ENCODE measurements around the gene DENND4C. TPM values are rescaled to one million over a fixed set of nuclear protein-coding genes. Genes with fewer than 3 reads are reported as not detected.

DENND4C gene
- total RNA-seq (10 to 100 TPM; 61.0 to 90.2 TPM), polyA plus RNA-seq (ENCODE audit: insufficient read length in 2 of 2) (10 to 100 TPM; 25.7 to 29.1 TPM)
- long read RNA-seq, donor 1, partial matches to known transcripts: 3,546 of 3,654 reads
- long read RNA-seq, donor 1, other reads (novel, unspliced or antisense): 106 of 3,654 reads
- long read RNA-seq, donor 2, partial matches to known transcripts: 1,392 of 1,447 reads
- long read RNA-seq, donor 2, other reads (novel, unspliced or antisense): 55 of 1,447 reads
- long read RNA-seq, donor 3, partial matches to known transcripts: 2,041 of 2,124 reads
- long read RNA-seq, donor 3, other reads (novel, unspliced or antisense): 82 of 2,124 reads
- long read RNA-seq, donor 4, partial matches to known transcripts: 23,862 of 24,532 reads
- long read RNA-seq, donor 4, other reads (novel, unspliced or antisense): 670 of 24,532 reads

DNA sequence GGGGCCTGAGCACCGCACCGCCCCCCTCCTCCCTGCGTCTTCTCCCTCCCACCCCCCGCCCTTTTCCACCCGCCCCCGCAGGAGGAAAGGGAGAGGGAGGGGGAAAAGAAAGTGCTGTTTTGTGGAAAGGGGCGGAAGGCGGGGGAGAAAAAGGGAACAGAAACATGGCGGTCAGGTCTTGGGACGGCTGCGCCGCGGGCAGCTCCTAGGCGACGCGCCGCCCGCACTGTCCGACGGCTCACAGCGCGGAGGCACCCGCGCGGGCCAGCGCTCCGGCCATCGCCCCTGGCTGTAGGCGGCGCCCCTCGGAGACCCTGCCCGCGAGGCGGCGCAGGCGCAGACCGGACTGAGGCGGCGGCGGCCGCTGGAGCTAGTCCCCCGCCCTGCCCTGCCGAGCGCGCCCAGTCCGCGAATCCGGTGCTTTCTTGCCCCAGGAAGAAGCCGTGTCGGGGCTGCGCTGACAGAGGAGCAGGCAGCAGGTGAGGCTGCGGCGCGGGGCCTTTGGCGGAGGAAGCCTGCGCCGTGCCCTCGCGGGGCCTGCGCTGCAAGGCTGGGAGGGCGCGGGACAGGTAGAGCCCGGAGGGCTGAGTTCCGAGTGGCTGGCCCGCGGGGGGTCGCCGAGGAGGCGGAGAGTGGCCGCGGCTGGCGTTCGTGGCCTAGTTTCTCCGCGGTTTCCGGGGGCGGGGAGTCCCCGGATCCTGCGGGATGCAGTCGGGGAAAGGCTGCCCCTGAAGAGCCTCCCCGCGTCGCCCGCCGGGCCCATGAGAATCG, at the start of gene DENND4C:
Gene DENND4C (plus strand): TSS at position 339 of the 771 bp plus-strand sequence. CDS start 45,482 bp downstream, outside the sequence.
- H3K4me3 ChIP-seq (ENCODE audit: low read depth, low read length): peak within 1 kb of the TSS; percentile 85
- H3K36me3 ChIP-seq (ENCODE audit: control insufficient read depth, insufficient read depth, low read length): no peaks in the 10 kb centered on the region
- WGBS (ENCODE audit: insufficient coverage): under 1% methylated on average over 80 of the region's 86 CpGs
- no peaks in the 10 kb centered on the region for H3K9me3 ChIP-seq (ENCODE audit: control insufficient read depth, insufficient read depth, low read length)
- H3K4me1 ChIP-seq (ENCODE audit: control insufficient read depth, insufficient read depth, low read length): peaks cover 8% of the 10 kb centered on the region
- no peaks in the 10 kb centered on the region for H3K27me3 ChIP-seq (ENCODE audit: control insufficient read depth, insufficient read depth, low read length)
- DNase-seq (ENCODE audit: low read depth in 4 of 6, low spot score in 6 of 6): peak; percentile 64 to 96 (median 80)
- H3K27ac ChIP-seq (ENCODE audit: low read depth, low read length): peak within 1 kb of the TSS; percentile 94

DNA sequence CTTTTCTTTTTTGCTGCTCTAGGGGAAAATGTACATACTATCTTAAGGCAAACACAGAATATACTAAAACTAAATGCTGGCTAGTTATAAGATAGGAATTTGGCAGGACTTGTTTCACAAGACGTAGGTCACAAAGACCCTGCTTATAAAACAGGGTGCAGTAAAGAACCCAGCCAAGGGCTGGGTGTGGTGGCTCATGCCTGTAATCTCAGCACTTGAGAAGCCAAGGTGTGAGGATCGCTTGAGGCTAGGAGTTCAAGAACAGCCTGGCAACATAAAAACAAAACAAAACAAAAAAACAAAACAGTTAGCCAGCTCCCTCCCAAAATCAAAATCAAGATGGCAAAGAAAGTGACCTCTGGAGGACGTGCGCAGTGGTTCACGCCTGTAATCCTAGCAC, 49.5 kb upstream of the DENND4C start:
- no peak for DNase-seq (ENCODE audit: low read depth in 4 of 6, low spot score in 6 of 6)
- Histone ChIP-seq H3K4me3 (ENCODE audit: low read depth, low read length) (no peak overlapping the region), H3K4me1 (ENCODE audit: control insufficient read depth, insufficient read depth, low read length) (peaks cover 3% of the 10 kb centered on the region), H3K27me3 (ENCODE audit: control insufficient read depth, insufficient read depth, low read length) (no peaks in the 10 kb centered on the region), H3K36me3 (ENCODE audit: control insufficient read depth, insufficient read depth, low read length) (no peaks in the 10 kb centered on the region), H3K9me3 (ENCODE audit: control insufficient read depth, insufficient read depth, low read length) (no peaks in the 10 kb centered on the region), H3K27ac (ENCODE audit: low read depth, low read length) (no peak overlapping the region)
- 97% methylated on average over 4 of the region's 5 CpGs for WGBS (ENCODE audit: insufficient coverage)

DNA sequence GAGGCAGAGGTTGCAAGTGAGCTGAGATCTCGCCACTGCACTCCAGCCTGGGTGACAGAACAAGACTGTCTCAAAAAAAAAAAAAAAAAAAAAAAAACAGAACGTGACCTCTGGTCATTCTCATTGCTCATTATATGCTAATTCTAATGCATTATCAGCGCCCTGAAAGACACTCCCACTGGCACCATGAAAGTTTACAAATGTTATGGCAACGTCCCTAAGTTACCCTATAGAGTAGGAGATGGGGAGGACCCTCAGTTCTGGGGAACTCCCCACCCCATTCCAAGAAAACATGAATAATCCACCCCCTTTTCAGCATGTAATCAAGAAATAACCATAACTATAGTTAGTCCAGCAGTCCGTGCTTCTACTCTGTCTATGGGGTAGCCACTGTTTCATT, 48.9 kb upstream of the DENND4C start:
- Histone ChIP-seq H3K9me3 (ENCODE audit: control insufficient read depth, insufficient read depth, low read length) (no peaks in the 10 kb centered on the region), H3K4me3 (ENCODE audit: low read depth, low read length) (no peak overlapping the region), H3K27me3 (ENCODE audit: control insufficient read depth, insufficient read depth, low read length) (no peaks in the 10 kb centered on the region), H3K27ac (ENCODE audit: low read depth, low read length) (no peak overlapping the region), H3K4me1 (ENCODE audit: control insufficient read depth, insufficient read depth, low read length) (peaks cover 3% of the 10 kb centered on the region), H3K36me3 (ENCODE audit: control insufficient read depth, insufficient read depth, low read length) (no peaks in the 10 kb centered on the region)
- DNase-seq (ENCODE audit: low read depth in 4 of 6, low spot score in 6 of 6): no peak
- 100% methylated on average over 1 of the region's 5 CpGs for WGBS (ENCODE audit: insufficient coverage)

DNA sequence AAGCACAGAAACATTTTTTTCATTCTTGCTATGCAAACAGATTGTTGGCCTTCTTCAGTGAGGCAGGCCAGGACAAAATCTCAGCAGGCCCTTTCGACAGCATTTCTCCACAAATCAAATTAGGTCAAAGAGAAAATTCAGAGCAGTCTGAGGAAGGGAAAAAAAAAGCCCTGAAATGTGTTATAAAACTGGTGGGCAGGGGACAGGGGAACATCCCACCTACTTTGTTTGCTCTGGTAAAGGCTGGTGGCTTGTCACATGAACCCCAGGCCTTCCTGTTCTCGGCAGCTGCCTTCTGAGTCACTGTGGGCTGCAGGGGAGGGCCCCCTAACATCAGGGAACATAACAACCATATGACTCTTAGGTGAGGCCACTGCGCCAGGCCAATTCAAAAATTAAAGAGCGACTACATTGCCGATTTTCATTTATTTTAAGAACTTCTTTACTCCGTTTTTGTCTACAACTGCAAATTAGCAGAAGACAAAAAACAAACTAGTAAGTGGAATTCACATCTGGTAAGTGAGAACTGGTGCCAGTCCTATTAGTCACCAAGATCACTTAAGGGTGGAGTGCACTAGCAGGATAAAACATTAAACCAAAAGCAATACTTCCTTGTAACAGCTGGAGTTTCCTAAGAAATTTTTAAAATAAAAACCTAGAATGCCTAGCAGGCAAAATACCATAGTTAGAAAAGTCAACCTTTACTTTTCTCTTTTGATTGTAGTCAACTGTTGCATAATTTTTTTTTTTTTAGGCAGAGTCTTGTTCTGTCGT, 46.2 kb upstream of the DENND4C start:
- DNase-seq (ENCODE audit: low read depth in 4 of 6, low spot score in 6 of 6): peak in 1 of 6 donors; percentile 27
- H3K4me3 ChIP-seq (ENCODE audit: low read depth, low read length): no peak overlapping the region
- WGBS (ENCODE audit: insufficient coverage): 43% methylated on average over 1 of the region's 7 CpGs
- peak overlapping the region; percentile 54 for H3K27ac ChIP-seq (ENCODE audit: low read depth, low read length)
- no peaks in the 10 kb centered on the region for H3K9me3 ChIP-seq (ENCODE audit: control insufficient read depth, insufficient read depth, low read length)
- no peaks in the 10 kb centered on the region for H3K27me3 ChIP-seq (ENCODE audit: control insufficient read depth, insufficient read depth, low read length)
- H3K4me1 ChIP-seq (ENCODE audit: control insufficient read depth, insufficient read depth, low read length): peaks cover 3% of the 10 kb centered on the region
- no peaks in the 10 kb centered on the region for H3K36me3 ChIP-seq (ENCODE audit: control insufficient read depth, insufficient read depth, low read length)

DNA sequence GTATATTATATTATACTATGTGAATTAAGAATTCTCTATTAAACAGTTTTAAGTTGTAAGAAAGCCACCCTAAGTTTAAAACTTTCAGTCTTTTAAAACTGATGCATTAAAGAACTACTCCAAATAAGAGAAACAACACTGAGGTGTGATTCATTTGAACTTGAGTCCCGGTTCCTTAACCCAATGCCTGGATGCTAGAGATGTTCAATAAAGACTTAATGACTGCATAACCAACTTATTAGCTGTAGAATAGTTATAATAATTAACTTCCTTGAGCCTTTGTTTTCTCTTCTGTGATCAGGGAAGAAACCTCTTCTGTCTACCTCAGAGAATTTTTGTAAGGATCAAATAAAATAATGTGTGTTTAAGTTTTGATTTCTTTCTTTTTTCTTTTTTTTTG, 45.3 kb upstream of the DENND4C start:
- no CpG with 5 or more reads among the region's 1 CpG for WGBS (ENCODE audit: insufficient coverage)
- Histone ChIP-seq H3K4me1 (ENCODE audit: control insufficient read depth, insufficient read depth, low read length) (peaks cover 3% of the 10 kb centered on the region), H3K36me3 (ENCODE audit: control insufficient read depth, insufficient read depth, low read length) (no peaks in the 10 kb centered on the region), H3K9me3 (ENCODE audit: control insufficient read depth, insufficient read depth, low read length) (no peaks in the 10 kb centered on the region), H3K27me3 (ENCODE audit: control insufficient read depth, insufficient read depth, low read length) (no peaks in the 10 kb centered on the region), H3K4me3 (ENCODE audit: low read depth, low read length) (no peak overlapping the region), H3K27ac (ENCODE audit: low read depth, low read length) (no peak overlapping the region)
- no peak for DNase-seq (ENCODE audit: low read depth in 4 of 6, low spot score in 6 of 6)

DNA sequence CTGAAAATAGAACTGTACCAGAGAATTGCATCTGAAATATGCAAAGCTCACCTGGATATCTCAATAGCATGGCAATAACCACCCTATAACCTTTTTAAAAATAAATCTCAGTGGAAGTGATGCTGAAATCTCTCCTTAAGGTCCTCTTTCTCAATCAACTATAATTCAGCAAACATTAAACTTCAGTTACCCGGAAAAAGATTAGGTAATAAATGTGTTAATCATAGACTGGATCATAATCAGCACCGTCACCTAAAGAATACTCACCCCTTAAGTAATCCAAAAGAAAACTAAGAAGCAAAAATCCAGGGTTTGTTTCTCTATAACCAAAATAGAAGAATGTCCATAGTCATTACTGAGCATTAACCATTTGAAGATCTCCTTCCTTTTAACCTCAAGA, 44.3 kb upstream of the DENND4C start:
- no peaks in the 10 kb centered on the region for H3K9me3 ChIP-seq (ENCODE audit: control insufficient read depth, insufficient read depth, low read length)
- H3K27ac ChIP-seq (ENCODE audit: low read depth, low read length): no peak overlapping the region
- H3K4me1 ChIP-seq (ENCODE audit: control insufficient read depth, insufficient read depth, low read length): peaks cover 3% of the 10 kb centered on the region
- H3K4me3 ChIP-seq (ENCODE audit: low read depth, low read length): no peak overlapping the region
- WGBS (ENCODE audit: insufficient coverage): no CpG with 5 or more reads among the region's 2 CpGs
- no peaks in the 10 kb centered on the region for H3K36me3 ChIP-seq (ENCODE audit: control insufficient read depth, insufficient read depth, low read length)
- H3K27me3 ChIP-seq (ENCODE audit: control insufficient read depth, insufficient read depth, low read length): no peaks in the 10 kb centered on the region
- DNase-seq (ENCODE audit: low read depth in 4 of 6, low spot score in 6 of 6): no peak

DNA sequence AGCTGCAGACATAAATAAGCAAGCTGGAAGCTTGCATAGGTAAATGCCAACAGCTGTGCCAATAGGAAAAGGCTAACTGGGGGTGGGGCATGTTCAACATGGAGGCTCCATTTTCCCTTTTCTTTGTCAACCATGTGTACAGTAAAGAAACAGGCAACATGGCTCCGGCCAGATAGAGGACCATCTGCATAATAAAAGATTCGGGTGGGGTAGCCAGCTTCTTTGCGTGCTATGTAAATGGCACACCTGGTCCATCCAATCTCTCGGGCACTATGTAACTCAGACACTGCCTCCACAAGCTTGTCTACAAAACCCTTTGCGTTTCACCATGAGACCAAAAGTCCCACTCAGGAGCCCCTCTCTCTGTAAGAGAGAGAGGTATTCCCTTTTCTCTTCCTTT, 41.7 kb upstream of the DENND4C start:
- H3K4me1 ChIP-seq (ENCODE audit: control insufficient read depth, insufficient read depth, low read length): peaks cover 2% of the 10 kb centered on the region
- H3K27ac ChIP-seq (ENCODE audit: low read depth, low read length): no peak overlapping the region
- DNase-seq (ENCODE audit: low read depth in 4 of 6, low spot score in 6 of 6): no peak
- 82% methylated on average over 3 of the region's 5 CpGs for WGBS (ENCODE audit: insufficient coverage)
- no peaks in the 10 kb centered on the region for H3K9me3 ChIP-seq (ENCODE audit: control insufficient read depth, insufficient read depth, low read length)
- no peaks in the 10 kb centered on the region for H3K27me3 ChIP-seq (ENCODE audit: control insufficient read depth, insufficient read depth, low read length)
- no peaks in the 10 kb centered on the region for H3K36me3 ChIP-seq (ENCODE audit: control insufficient read depth, insufficient read depth, low read length)
- H3K4me3 ChIP-seq (ENCODE audit: low read depth, low read length): no peak overlapping the region

DNA sequence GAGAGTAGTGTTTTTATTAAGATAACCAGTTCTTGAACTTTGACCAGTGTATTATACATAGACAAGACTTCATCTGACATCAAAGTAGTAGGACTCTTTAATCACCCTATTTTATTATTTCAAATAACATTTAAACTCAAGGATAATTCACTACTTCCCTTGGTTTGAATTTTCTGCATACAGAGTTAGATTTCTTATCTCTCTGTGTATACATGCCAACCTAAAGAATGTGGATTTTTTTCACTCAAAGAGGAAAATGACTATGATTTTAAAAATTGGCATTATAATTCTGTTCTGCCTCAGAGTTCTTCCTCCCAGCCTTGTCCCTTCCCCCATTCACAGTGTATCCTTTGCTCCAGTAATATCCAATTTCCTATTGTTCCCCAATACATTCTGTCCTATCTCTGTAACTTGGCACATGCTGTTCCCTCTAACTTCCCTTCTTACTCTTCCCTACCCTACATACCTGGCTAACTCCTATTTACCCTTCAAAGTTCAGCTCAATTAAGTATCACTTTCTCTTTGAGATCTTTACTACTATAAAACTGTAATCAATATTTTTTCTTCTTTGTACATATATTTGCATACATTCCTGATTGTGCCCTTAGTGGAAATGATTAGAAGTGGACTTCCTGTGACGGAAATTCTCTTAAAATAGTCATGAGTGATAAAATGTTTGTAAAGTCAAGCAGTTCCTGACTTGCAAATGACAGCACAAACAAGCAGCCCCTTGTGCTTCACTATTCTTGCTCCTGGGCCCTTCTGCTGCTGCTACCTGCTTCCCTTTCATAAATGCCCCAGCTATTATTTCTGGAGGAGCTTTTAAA, 38.1 kb upstream of the DENND4C start:
- H3K4me3 ChIP-seq (ENCODE audit: low read depth, low read length): no peak overlapping the region
- H3K4me1 ChIP-seq (ENCODE audit: control insufficient read depth, insufficient read depth, low read length): no peaks in the 10 kb centered on the region
- no peaks in the 10 kb centered on the region for H3K36me3 ChIP-seq (ENCODE audit: control insufficient read depth, insufficient read depth, low read length)
- no peaks in the 10 kb centered on the region for H3K27me3 ChIP-seq (ENCODE audit: control insufficient read depth, insufficient read depth, low read length)
- no peaks in the 10 kb centered on the region for H3K9me3 ChIP-seq (ENCODE audit: control insufficient read depth, insufficient read depth, low read length)
- no peak for DNase-seq (ENCODE audit: low read depth in 4 of 6, low spot score in 6 of 6)
- WGBS (ENCODE audit: insufficient coverage): no CpG with 5 or more reads among the region's 1 CpG
- no peak overlapping the region for H3K27ac ChIP-seq (ENCODE audit: low read depth, low read length)

DNA sequence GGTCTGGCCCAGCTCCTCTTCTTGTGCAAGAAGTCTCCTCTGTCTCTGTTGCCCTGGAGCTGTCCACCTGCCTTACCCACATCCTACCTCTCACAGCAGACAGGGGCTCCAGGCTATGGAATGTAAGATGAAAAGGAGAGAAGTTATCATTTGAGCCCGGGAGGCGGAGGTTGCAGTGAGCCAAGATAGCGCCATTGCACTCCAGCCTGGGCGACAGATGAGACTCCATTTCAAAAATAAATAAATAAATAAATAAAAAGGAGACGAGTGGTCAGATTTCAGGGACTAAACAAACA, 37.5 kb upstream of the DENND4C start:
- no peak overlapping the region for H3K4me3 ChIP-seq (ENCODE audit: low read depth, low read length)
- no peaks in the 10 kb centered on the region for H3K36me3 ChIP-seq (ENCODE audit: control insufficient read depth, insufficient read depth, low read length)
- DNase-seq (ENCODE audit: low read depth in 4 of 6, low spot score in 6 of 6): no peak
- no peaks in the 10 kb centered on the region for H3K9me3 ChIP-seq (ENCODE audit: control insufficient read depth, insufficient read depth, low read length)
- no peaks in the 10 kb centered on the region for H3K4me1 ChIP-seq (ENCODE audit: control insufficient read depth, insufficient read depth, low read length)
- H3K27ac ChIP-seq (ENCODE audit: low read depth, low read length): no peak overlapping the region
- H3K27me3 ChIP-seq (ENCODE audit: control insufficient read depth, insufficient read depth, low read length): no peaks in the 10 kb centered on the region
- no CpG with 5 or more reads among the region's 5 CpGs for WGBS (ENCODE audit: insufficient coverage)
